ENCODE measurements around the gene SEMA6D.

Gene SEMA6D

DNA sequence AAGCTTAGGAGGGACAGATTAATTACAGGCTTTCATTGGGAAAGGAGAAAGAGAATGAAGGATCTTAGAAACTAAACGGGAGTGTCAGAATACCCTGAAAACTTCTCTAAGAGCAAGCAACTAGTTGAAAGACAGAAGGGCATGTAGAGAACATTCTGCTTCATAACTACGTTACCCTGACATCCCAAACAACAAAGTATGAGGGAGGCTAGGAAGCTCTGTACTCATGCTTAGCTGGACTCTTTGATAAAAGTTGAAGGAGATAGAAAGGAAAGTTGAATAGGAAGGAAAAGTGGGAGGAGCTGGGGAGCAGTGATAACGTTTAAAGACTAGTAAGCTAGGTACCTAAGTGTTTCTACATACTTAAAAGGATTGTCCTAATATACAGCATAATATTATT lies 64.2 kb downstream of the SEMA6D start:
- no peak for DNase-seq (ENCODE audit: low spot score)
- in situ Hi-C loops (cut with MboI; ENCODE audit: low pct_unique_long_range_greater_than_20kb, low sequenced_read_pairs, unreplicated experiment): no loop called here
- TF ChIP-seq, protein P1, sequence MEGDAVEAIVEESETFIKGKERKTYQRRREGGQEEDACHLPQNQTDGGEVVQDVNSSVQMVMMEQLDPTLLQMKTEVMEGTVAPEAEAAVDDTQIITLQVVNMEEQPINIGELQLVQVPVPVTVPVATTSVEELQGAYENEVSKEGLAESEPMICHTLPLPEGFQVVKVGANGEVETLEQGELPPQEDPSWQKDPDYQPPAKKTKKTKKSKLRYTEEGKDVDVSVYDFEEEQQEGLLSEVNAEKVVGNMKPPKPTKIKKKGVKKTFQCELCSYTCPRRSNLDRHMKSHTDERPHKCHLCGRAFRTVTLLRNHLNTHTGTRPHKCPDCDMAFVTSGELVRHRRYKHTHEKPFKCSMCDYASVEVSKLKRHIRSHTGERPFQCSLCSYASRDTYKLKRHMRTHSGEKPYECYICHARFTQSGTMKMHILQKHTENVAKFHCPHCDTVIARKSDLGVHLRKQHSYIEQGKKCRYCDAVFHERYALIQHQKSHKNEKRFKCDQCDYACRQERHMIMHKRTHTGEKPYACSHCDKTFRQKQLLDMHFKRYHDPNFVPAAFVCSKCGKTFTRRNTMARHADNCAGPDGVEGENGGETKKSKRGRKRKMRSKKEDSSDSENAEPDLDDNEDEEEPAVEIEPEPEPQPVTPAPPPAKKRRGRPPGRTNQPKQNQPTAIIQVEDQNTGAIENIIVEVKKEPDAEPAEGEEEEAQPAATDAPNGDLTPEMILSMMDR (IDR thresholded peaks at IDR 0.05; ENCODE audit: extremely low read depth, insufficient read depth, missing control alignments): no peak

DNA sequence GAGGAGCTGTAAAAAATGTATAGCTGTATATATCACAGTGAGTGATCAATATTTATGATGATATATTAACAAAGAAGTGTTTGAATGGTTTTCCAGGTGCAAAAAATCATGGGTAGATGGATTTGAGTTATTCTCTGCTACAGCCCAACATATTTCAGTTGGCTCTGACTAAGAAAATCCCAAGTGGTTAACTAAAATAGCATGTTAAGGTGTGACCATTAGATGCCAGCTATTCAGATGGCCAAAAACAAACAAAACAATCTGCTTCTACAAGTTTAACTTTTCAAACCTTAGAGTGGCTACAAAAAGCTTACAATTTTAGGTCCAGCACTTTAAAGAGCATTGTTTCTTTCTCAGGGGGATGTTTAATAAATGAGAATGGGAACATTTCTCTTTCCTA lies 67.5 kb downstream of the SEMA6D start:
- in situ Hi-C loops (cut with MboI; ENCODE audit: low pct_unique_long_range_greater_than_20kb, low sequenced_read_pairs, unreplicated experiment): no loop called here
- TF ChIP-seq, protein P1 (IDR thresholded peaks at IDR 0.05; ENCODE audit: extremely low read depth, insufficient read depth, missing control alignments): no peak
- DNase-seq (ENCODE audit: low spot score): no peak

DNA sequence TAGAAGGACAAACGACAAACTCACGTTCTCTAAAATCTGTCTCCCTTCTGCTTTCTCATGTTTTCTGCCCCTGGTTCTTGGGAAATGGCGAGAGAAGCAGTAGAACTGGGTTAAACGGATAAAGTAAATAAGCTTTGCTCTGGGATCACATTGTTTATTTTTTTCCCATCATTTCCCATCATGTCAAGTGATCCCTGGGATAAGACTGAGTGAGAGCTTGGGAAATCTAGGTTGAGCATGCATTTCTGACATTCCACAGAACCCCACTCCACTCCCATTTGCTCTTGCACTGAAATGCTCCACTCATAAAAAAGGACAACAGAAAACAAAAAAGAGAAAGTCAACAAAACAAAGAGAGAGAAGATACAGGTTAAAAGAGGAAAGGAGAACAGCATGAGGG lies 69.1 kb downstream of the SEMA6D start:
- TF ChIP-seq, protein P1 (IDR thresholded peaks at IDR 0.05; ENCODE audit: extremely low read depth, insufficient read depth, missing control alignments): no peak
- in situ Hi-C loops (cut with MboI; ENCODE audit: low pct_unique_long_range_greater_than_20kb, low sequenced_read_pairs, unreplicated experiment): no loop called here
- no peak for DNase-seq (ENCODE audit: low spot score)

DNA sequence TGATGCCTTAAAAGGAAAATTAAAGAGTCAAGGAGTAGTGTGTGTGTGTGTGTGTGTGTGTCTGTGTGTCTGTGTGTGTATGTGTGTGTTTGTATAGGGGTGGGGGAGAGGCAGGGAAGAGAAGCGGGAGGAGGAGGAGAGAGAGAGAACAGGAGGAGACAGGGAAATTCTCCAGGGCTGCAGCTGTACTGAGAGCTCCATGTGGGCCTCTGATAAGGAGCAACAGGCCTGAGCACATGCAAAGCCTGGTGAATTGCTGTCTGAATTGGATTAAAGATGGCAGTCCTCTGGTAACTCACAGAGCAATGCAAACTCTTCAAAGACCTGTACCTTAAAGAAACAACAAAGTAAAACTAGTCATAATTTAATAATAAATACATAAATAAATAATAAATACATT lies 70.6 kb downstream of the SEMA6D start:
- DNase-seq (ENCODE audit: low spot score): no peak
- TF ChIP-seq, protein P1 (IDR thresholded peaks at IDR 0.05; ENCODE audit: extremely low read depth, insufficient read depth, missing control alignments): no peak
- in situ Hi-C loops (cut with MboI; ENCODE audit: low pct_unique_long_range_greater_than_20kb, low sequenced_read_pairs, unreplicated experiment): no loop called here

DNA sequence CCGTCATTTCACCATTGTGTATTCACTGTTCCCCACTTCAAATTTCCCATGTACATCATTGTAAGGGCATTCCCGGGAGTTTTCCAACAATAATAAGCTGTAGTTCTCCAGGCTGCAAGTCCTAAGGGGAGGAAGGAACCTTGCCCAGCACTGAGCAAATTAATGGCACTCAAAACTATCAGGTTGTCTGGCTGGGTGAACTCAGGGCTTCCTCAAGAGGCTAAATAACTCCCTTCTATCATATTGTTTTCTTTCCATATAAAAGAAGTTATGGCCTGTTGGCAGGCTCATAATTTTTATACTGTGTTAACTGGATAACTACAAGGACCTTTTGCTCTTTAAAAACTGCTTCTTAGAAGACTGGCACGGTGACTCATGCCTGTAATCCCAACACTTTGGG lies 71.4 kb downstream of the SEMA6D start:
- in situ Hi-C loops (cut with MboI; ENCODE audit: low pct_unique_long_range_greater_than_20kb, low sequenced_read_pairs, unreplicated experiment): no loop called here
- no peak for DNase-seq (ENCODE audit: low spot score)
- TF ChIP-seq, protein P1 (IDR thresholded peaks at IDR 0.05; ENCODE audit: extremely low read depth, insufficient read depth, missing control alignments): no peak

DNA sequence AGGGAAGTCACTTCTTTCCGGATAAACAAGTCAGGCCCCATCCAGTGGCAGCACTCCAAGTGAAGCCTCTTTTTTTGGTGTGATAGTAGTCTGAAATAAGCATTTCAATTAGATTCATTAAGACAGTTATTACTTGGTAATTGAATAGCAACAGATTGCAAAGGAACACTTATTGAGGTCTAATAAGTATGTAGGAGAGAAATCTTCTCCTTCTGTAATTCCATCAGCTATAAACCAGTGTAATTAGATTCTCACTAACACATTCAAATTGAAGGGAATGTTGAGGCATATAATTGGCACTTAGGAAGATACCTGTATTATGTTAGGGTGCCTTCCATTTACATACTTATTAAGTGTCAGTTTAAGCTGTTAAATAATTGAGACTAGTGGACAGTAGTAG lies 73.9 kb downstream of the SEMA6D start:
- DNase-seq (ENCODE audit: low spot score): no peak
- in situ Hi-C loops (cut with MboI; ENCODE audit: low pct_unique_long_range_greater_than_20kb, low sequenced_read_pairs, unreplicated experiment): no loop called here
- TF ChIP-seq, protein P1 (IDR thresholded peaks at IDR 0.05; ENCODE audit: extremely low read depth, insufficient read depth, missing control alignments): no peak

DNA sequence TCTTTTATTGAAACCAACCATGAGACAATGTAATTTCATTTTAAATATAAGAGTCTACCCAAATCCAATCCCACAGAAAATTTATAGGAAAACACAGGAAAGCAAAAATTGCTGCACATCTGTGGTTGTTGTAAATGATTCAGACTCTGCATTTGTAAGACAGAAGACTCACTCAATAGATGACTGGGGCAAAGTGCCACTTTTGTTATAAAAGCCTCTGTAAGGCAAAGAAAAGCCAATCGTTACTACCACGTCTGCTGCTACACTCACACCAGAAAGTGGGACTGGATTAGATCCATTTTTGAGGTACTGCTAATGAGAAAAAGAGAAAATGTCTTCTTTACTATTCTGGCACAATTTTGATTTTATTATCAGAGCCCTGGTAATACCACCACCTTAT lies 74.9 kb downstream of the SEMA6D start:
- TF ChIP-seq, protein P1 (IDR thresholded peaks at IDR 0.05; ENCODE audit: extremely low read depth, insufficient read depth, missing control alignments): no peak
- in situ Hi-C loops (cut with MboI; ENCODE audit: low pct_unique_long_range_greater_than_20kb, low sequenced_read_pairs, unreplicated experiment): no loop called here
- DNase-seq (ENCODE audit: low spot score): no peak
